ENCODE data around the gene GTF3C2.

Gene GTF3C2

GRCh38 chr2:27376866-27377617, 20.5 kb upstream of the GTF3C2 start:
- no peak for DNase-seq (ENCODE audit: low read depth, low spot score)
- Histone ChIP-seq H3K9me3 (ENCODE audit: insufficient read depth, low read length) (no peaks in the 10 kb centered on the region), H3K4me1 (ENCODE audit: insufficient read depth, insufficient read length) (peaks cover 3% of the 10 kb centered on the region), H3K36me3 (ENCODE audit: insufficient read depth, insufficient read length, low read length) (peaks cover 76% of the 10 kb centered on the region), H3K27me3 (ENCODE audit: insufficient read depth, insufficient read length) (no peaks in the 10 kb centered on the region), H3K9ac (ENCODE audit: insufficient read length, low read depth) (no peak overlapping the region), H3K4me3 (ENCODE audit: insufficient read length, low read depth) (no peak overlapping the region)
- TF ChIP-seq ZNF274 (IDR thresholded peaks at IDR 0.05; ENCODE audit: low read depth, low read length), result no peak

DNA sequence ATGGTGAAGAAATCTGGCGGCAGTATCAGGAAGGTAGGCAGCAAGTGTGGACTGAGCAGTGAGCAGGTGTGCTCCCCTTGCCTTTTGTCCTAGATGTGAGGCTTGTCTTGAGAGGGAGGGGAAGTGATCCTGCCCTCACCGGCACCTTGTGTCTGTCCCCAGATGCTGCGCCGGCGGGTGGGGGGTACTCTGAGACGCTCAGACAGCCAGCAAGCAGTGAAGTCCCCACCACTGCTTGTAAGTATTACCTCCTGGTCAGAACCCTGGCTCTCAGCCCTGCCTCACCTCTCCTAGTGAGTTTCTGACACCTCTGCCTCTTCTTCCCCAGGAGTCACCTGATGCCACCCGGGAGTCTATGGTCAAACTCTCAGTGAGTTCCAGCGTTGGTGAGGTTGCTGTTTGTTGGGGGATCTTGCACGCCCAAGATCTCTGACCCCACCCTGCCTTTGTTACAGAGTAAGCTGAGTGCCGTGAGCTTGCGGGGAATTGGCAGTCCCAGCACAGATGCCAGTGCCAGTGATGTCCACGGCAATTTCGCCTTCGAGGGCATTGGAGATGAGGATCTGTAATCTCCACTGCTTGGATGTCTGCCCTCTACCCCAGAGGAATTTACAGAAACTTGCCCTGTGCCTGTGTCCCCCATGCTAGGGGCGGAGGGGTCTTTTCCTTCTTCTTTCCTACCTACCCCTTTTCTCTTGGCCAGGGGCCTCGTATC, 19.7 kb upstream of the GTF3C2 start:
- H3K36me3 ChIP-seq (ENCODE audit: insufficient read depth, insufficient read length, low read length), result peaks cover 71% of the 10 kb centered on the region
- no peak for DNase-seq (ENCODE audit: low read depth, low spot score)
- H3K27me3 ChIP-seq (ENCODE audit: insufficient read depth, insufficient read length), result no peaks in the 10 kb centered on the region
- peaks cover 5% of the 10 kb centered on the region for H3K4me1 ChIP-seq (ENCODE audit: insufficient read depth, insufficient read length)
- no peak overlapping the region for H3K9ac ChIP-seq (ENCODE audit: insufficient read length, low read depth)
- H3K4me3 ChIP-seq (ENCODE audit: insufficient read length, low read depth), result no peak overlapping the region
- no peaks in the 10 kb centered on the region for H3K9me3 ChIP-seq (ENCODE audit: insufficient read depth, low read length)
- TF ChIP-seq YY1 (IDR thresholded peaks at IDR 0.05; ENCODE audit: insufficient read depth, insufficient read length) (no peak), SUZ12 (IDR thresholded peaks at IDR 0.05; ENCODE audit: extremely low read depth, insufficient read depth, insufficient read length) (no peak), ZNF274 (IDR thresholded peaks at IDR 0.05; ENCODE audit: low read depth, low read length) (no peak)

DNA sequence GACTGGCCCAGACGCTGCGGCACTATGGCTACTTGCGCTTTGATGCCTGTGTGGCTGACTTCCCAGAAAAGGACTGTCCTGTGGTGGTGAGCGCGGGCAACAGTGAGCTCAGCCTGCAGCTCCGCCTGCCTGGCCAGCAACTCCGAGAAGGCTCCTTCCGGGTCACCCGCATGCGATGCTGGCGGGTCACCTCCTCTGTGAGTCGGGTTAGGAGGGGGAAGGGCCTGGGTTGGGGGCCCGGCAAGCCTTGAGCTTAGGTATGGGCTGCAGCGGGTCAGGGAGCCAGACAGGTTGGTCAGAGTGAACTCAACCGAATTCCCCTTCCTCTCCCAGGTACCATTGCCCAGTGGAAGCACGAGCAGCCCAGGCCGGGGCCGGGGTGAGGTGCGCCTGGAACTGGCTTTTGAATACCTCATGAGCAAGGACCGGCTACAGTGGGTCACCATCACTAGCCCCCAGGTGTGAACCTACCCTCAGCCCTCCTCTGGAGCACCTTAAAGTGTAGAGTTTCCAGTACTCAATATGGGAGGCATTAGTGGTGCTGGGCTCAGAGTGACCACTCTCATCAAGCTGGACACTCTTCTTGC, 19.0 kb upstream of the GTF3C2 start:
- H3K4me3 ChIP-seq (ENCODE audit: insufficient read length, low read depth), result no peak overlapping the region
- DNase-seq (ENCODE audit: low read depth, low spot score), result no peak
- TF ChIP-seq SUZ12 (IDR thresholded peaks at IDR 0.05; ENCODE audit: extremely low read depth, insufficient read depth, insufficient read length) (no peak), YY1 (IDR thresholded peaks at IDR 0.05; ENCODE audit: insufficient read depth, insufficient read length) (no peak), ZNF274 (IDR thresholded peaks at IDR 0.05; ENCODE audit: low read depth, low read length) (no peak)
- no peak overlapping the region for H3K9ac ChIP-seq (ENCODE audit: insufficient read length, low read depth)
- no peaks in the 10 kb centered on the region for H3K27me3 ChIP-seq (ENCODE audit: insufficient read depth, insufficient read length)
- no peaks in the 10 kb centered on the region for H3K9me3 ChIP-seq (ENCODE audit: insufficient read depth, low read length)
- peaks cover 5% of the 10 kb centered on the region for H3K4me1 ChIP-seq (ENCODE audit: insufficient read depth, insufficient read length)
- H3K36me3 ChIP-seq (ENCODE audit: insufficient read depth, insufficient read length, low read length), result peaks cover 69% of the 10 kb centered on the region

GRCh38 chr2:27373567-27373966, 17.0 kb upstream of the GTF3C2 start:
- Histone ChIP-seq H3K4me3 (ENCODE audit: insufficient read length, low read depth) (no peak overlapping the region), H3K36me3 (ENCODE audit: insufficient read depth, insufficient read length, low read length) (peaks cover 71% of the 10 kb centered on the region), H3K9ac (ENCODE audit: insufficient read length, low read depth) (no peak overlapping the region), H3K4me1 (ENCODE audit: insufficient read depth, insufficient read length) (peaks cover 5% of the 10 kb centered on the region), H3K9me3 (ENCODE audit: insufficient read depth, low read length) (no peaks in the 10 kb centered on the region), H3K27me3 (ENCODE audit: insufficient read depth, insufficient read length) (no peaks in the 10 kb centered on the region)
- no peak for DNase-seq (ENCODE audit: low read depth, low spot score)
- no peak for TF ChIP-seq ZNF274 (IDR thresholded peaks at IDR 0.05; ENCODE audit: low read depth, low read length)
- TF ChIP-seq YY1 (IDR thresholded peaks at IDR 0.05; ENCODE audit: insufficient read depth, insufficient read length), result no peak
- no peak for TF ChIP-seq SUZ12 (IDR thresholded peaks at IDR 0.05; ENCODE audit: extremely low read depth, insufficient read depth, insufficient read length)

- TF ChIP-seq ZNF274 (IDR thresholded peaks at IDR 0.05; ENCODE audit: low read depth, low read length) (no peak), YY1 (IDR thresholded peaks at IDR 0.05; ENCODE audit: insufficient read depth, insufficient read length) (no peak), SUZ12 (IDR thresholded peaks at IDR 0.05; ENCODE audit: extremely low read depth, insufficient read depth, insufficient read length) (no peak)
- Histone ChIP-seq H3K4me1 (ENCODE audit: insufficient read depth, insufficient read length) (peaks cover 5% of the 10 kb centered on the region), H3K27me3 (ENCODE audit: insufficient read depth, insufficient read length) (no peaks in the 10 kb centered on the region), H3K36me3 (ENCODE audit: insufficient read depth, insufficient read length, low read length) (peaks cover 71% of the 10 kb centered on the region), H3K9ac (ENCODE audit: insufficient read length, low read depth) (no peak overlapping the region), H3K4me3 (ENCODE audit: insufficient read length, low read depth) (no peak overlapping the region), H3K9me3 (ENCODE audit: insufficient read depth, low read length) (no peaks in the 10 kb centered on the region)
- no peak for DNase-seq (ENCODE audit: low read depth, low spot score)
Observed at GRCh38 chr2:27372937-27373336, 16.4 kb upstream of the GTF3C2 start.

GRCh38 chr2:27370816-27371620, 14.5 kb upstream of the GTF3C2 start:
- no peak for TF ChIP-seq YY1 (IDR thresholded peaks at IDR 0.05; ENCODE audit: insufficient read depth, insufficient read length)
- TF ChIP-seq SUZ12 (IDR thresholded peaks at IDR 0.05; ENCODE audit: extremely low read depth, insufficient read depth, insufficient read length), result no peak
- no peak for TF ChIP-seq ZNF274 (IDR thresholded peaks at IDR 0.05; ENCODE audit: low read depth, low read length)
- Histone ChIP-seq H3K36me3 (ENCODE audit: insufficient read depth, insufficient read length, low read length) (peaks cover 71% of the 10 kb centered on the region), H3K9ac (ENCODE audit: insufficient read length, low read depth) (peak overlapping the region; percentile 93), H3K4me1 (ENCODE audit: insufficient read depth, insufficient read length) (peaks cover 5% of the 10 kb centered on the region), H3K4me3 (ENCODE audit: insufficient read length, low read depth) (peak overlapping the region; percentile 99), H3K9me3 (ENCODE audit: insufficient read depth, low read length) (no peaks in the 10 kb centered on the region), H3K27me3 (ENCODE audit: insufficient read depth, insufficient read length) (no peaks in the 10 kb centered on the region)
- DNase-seq (ENCODE audit: low read depth, low spot score), result no peak

All from NT2/D1 (cell line).